DND-41 (cell line): Measurements from ENCODE around the gene C1orf116.

ENCODE experiments used
- EZH2 ChIP-seq: IDR thresholded peaks from 3 replicates; pipeline ENCODE4 v1.6.1; 2012; ENCODE audit warnings: borderline replicate concordance, low read depth, mild to moderate bottlenecking, moderate library complexity, low read length, inconsistent platforms; ENCODE audit not compliant: severe bottlenecking
- TF ChIP-seq, protein P1 (sequence below): IDR thresholded peaks from 2 replicates; pipeline ENCODE4 v1.5.1; 2012; ENCODE audit warnings: borderline replicate concordance, low read length, moderate library complexity, mild to moderate bottlenecking; ENCODE audit not compliant: poor library complexity, severe bottlenecking; ENCODE audit errors: extremely low read depth

DNA sequence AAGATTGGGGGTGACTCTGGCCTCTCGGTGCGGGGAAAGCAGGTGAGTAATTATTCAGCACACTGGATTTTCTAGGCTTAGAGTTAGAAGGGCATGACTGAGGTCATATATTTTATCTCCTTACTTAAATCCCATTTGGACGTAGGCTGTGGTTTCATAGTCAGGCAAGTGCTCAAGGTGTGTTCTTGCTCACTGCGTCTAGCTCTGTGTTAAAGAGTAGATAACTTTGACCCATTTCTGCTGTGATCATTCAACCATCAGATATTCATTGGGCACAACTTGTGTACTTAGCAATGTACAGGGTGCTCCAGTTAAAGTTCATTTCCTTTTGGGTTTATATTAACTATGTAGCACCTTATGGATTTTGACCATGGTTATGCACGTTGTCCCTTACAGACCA is 35.1 kb upstream of the C1orf116 start:
- TF ChIP-seq, protein P1, sequence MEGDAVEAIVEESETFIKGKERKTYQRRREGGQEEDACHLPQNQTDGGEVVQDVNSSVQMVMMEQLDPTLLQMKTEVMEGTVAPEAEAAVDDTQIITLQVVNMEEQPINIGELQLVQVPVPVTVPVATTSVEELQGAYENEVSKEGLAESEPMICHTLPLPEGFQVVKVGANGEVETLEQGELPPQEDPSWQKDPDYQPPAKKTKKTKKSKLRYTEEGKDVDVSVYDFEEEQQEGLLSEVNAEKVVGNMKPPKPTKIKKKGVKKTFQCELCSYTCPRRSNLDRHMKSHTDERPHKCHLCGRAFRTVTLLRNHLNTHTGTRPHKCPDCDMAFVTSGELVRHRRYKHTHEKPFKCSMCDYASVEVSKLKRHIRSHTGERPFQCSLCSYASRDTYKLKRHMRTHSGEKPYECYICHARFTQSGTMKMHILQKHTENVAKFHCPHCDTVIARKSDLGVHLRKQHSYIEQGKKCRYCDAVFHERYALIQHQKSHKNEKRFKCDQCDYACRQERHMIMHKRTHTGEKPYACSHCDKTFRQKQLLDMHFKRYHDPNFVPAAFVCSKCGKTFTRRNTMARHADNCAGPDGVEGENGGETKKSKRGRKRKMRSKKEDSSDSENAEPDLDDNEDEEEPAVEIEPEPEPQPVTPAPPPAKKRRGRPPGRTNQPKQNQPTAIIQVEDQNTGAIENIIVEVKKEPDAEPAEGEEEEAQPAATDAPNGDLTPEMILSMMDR = no peak
- no peak for TF ChIP-seq EZH2
